Activated CD8-positive, alpha-beta memory T cell treated with anti-CD3 and anti-CD28 coated beads, Interleukin-2, amount 50 U/mL, for 4 hours (primary cell): ENCODE data around the gene SAP30L.
A peak's percentile ranks its signal among the peaks of the same experiment; 100 is the strongest.

Experiments
- DNase-seq: peaks from one replicate; pipeline ENCODE4 v3.0.0-alpha.2; 2020

SAP30L gene

DNA sequence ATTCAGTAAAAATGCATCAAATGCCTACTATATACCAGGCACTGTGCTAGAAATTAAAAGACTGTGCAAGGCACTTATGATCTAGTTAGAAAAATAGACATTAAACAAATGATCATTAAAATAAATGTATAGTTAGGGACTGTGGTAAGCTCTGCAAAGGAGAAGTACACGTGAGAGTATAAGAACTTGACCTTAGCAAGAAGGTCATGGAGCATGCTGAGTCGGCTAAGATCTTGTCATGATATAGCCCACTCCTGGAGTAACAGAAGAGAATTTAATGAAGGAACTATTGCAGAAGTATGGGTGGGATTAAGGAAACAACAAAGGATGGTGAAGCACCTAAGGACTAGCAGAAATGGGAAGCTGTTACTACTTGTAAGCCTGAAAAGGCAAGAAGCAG lies 23.5 kb upstream of the SAP30L start:
- DNase-seq, result no peak

DNA sequence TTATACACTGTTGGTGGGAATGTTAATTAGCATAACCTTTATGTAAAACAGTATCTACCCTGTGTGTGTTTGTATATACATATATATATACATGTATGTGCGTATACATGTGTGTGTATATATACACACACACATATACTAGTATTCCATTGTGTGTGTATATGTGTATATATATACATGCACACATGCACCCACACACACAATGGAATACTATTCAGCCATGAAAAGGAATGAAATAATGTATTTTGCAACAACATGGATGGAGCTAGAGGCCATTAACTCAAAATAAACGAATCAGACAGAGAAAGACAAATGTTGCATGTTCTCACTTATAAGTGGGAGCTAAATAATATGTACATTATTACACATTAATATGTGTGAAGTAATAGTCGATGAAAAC lies 17.6 kb upstream of the SAP30L start:
- no peak for DNase-seq

DNA sequence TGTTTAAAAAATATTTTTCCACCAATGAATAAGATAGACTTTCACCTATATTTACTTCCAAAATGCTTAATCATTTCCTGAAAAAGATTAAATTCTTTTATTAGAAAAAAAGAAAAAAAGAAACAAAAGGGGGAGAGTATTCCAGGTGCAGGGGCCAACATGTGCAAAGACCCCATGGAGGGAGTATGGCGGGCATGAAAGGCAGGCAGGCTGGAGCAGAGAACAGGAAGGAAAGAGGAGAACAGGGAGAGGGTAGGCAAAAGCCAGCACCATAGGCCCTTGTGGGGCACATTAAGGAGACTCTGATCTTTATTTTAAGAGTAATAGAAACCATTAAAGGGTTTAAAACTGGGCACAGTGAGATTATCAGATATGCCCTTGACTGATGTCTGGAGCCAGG lies 16.5 kb upstream of the SAP30L start:
- no peak for DNase-seq

DNA sequence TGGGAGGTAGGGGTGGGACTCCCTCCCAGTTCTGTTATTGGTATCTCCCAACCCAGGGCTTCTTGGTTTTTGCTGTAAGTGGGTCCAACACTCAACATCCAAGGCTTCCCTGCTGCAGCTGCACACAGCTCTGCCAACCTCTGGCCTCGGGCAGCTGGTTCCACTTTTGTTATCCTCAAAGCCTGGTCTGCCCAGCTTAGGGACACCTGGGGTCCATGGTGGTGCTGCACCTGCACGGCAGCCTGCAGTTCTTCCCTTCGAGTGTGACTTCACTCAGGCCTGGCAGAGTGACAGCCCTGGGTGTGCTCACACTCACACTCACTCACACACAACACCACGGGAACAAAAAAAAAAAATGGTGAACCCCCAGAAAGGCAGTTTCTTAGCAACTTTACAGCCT lies 15.3 kb upstream of the SAP30L start:
- no peak for DNase-seq

DNA sequence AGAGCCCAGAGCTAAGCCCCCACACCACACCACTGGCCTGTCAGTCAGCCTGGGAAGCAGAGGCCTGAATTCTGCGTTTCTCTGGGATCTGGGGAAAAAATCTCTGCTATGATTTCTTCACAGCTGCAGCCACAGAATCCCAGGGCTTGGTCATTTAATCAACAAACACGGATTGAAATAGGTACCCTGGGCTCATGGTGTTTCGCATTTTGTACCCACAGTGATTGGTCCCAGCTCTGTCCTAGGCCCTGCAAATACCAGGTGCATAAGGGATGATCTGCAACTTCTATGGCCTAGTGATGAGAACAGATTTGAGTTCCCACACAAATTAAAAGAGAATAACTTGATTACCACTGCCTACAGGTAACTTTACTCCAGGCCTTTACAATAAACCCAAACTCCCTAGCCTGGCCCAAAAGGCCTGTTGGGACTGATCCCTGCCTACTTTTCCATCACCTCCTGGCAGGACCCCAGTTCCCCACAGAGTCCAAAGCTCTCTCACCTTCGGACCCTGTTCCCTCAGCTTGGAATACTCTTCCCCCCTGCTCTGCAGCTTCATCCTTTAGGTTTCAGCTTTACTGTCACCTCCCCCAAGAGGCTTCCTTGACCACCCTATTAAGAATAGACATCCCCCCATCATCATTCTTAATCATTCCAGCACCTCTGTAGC lies 14.7 kb upstream of the SAP30L start:
- no peak for DNase-seq

DNA sequence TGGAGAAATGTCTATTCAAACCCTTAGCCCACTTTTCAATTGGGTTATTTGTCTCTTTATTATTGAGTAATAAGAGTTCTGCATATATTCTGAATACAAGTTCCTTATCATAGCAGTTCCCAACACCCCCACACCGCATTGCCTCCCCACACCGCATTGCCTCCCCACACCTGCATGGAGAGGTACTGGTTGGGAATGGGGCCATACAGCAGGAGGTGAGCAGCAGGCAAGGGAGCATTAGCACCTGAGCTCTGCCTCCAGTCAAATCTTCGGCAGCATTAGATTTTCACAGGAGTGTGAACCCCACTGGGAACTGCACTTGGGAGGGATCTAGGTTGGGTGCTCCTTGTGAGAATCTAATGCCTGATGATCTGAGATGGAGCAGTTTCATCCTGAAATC lies 10.6 kb upstream of the SAP30L start:
- no peak for DNase-seq

DNA sequence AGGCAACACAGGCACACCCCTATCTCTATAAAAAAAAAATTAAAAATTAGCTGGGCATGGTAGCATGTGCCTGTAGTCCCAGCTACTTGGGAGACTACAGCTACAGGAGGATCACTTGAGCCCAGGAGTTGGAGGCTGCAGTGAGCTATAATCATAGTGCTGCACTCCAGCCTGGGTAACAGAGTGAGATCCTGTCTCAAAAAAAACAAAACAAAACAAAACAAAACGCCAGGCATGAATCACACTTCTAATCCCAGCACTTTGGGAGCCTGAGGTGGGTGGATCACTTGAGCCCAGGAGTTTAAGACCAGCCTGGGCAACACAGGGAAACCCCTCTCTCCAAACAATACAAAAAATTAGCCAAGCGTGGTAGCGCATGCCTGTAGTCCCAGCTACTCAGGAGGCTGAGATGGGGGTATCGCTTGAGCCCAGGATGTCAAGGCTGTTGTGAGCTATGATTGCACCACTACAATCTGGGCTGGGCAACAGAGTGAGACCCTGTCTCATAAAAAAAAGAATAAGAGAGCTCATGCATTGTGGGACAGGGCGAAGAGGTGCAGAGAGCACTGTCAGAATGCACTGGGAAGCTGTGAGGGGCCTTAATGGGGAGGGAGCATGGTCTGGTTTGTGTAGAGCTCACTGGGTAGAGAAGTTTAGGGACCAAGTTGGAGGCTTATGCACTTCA lies 8.4 kb upstream of the SAP30L start:
- DNase-seq, result no peak

DNA sequence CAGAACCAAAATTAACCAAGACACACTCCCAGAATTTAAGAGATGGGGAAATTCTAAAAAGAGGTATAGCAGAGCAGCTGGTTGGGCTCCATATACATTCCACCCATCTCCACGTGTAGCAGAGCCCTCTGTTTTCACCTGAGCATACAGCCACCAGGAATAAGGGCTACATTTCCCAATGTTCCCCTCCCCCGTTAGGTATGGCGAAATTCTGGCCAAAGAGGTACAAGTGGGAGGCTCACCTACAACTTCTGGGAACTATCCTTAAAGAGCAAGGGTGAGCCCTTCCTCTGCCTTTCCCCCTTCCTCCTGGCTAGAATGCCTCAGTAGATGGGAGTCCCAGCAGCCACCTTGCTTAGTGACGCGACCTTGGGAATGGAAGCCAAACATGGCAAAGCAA lies 5.3 kb upstream of the SAP30L start:
- DNase-seq, result no peak

DNA sequence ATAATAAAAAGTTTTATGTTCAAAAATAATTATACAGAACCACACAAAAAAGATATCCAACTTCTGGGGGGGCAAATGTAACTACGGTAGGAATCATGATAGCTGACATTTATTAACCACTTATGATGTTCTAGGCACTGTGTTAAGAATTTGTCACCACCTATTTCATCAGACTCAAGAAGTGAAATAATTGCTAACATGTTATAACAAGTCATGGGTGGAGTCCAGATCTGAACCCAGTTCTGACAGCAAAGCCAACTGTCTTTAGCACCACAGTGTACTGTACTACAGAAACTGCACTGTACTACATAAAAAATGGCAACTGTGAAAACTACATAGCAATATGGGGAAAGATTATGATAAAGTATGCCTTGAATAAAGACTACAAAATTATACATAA lies 3.0 kb upstream of the SAP30L start:
- no peak for DNase-seq

DNA sequence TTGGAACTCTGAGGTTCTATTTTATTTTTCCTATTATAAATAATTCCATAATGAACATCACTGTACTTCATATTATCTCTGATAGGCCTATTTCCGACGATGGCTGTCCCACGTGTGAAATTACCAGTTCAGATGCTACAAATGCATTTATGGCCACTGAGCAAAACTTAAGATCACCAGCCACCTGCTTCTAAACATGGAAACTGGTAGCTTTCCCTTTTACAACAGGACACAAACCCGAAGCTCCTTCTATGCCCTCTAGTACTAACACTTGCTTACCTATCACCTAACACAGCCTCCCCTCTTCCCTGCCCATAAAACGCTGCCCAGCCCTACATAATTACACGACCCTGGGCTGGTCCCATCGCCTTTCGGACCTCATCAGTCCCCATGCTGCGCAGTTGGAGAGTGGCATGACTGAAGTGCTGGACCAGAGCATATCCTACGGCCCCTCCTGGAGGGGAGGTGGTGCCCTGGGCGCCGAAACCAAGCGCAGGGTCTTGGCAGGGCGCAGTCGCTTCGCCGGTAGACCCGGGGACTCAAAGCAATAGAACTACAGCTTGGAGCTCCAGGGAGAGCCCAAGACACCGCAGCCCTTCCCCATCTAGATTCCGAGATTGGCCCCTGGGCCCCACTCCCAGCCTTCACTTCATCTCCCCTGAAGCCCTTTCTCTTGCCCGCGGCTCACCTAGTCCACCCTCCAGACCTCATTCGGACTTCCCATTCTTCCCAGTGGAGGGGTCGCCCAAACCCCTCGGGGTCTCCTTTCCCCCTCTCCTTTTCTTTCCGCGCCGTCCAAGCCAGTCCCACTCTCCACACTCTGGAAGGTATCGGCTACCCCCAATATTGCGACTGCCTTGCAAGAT lies 1.0 kb upstream of the SAP30L start:
- DNase-seq, result peak; percentile 17

DNA sequence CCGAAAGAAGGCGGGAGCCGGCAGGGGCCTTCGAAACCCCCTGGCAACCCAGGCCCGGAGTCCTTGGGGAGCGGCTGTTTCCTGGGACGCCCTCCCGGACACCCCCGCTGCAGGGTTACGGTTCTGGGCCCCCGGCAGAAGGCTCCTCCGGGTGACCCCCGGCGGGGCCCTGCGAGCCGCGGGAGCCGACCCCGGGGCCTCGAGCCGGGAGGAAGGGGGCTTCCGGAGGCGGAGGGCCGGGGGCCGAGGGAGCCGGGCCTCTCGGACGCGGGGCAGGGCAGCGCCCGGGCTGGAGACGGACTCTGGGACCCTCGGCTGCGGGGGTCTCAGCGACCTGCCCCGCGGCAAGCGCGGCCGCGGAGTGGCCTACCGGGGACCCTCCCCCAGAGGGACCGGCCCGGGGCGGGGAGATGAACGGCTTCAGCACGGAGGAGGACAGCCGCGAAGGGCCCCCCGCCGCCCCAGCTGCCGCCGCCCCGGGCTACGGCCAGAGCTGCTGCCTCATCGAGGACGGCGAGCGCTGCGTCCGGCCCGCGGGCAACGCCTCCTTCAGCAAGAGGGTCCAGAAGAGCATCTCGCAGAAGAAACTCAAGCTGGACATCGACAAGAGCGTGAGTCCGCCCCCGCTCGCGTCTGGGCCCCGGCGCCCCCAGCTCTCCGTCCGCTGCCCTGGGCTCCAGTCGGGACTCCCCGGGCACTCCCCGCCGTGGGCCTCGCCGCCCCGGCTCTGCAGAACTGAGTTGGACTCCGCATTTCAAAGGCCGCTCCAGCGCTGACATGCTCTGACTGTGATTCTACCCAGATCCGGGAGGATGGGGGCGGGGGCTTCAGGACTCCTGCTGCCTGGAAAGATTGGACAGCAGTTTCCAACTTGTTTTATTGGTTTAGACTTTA lies 645 bp downstream of the SAP30L start:
- DNase-seq, result peak; percentile 40

DNA sequence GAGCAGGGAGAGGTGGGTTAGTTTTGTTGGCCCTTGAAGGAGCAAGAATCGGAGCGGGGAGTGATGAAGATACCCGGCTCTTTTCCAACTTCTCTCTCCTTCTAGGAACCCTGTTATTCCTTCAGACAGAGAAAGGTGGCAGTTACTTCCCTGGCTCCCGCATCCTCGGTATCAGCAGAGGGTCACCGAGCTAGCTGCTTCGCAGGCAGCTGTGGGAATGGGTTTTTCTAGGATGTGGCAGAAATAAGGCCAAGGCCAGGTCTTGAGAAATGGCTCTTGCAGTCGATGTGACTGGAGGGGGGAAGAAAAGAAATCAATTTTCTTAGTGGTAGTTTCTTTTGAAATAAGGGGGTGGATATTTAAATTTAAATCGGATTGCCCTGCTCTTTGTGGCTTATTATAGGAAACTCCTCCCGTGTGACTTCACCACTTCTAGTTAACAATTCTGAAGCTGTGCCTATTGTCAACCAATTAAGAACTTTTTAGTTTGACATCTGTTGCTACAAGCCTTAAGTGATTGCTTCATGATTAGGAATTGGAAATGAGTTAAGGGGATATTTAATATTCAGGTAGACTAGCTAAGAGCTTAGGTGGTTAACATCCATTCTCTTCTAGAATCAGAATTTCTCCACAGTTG lies 1.4 kb downstream of the SAP30L start:
- DNase-seq, result no peak

DNA sequence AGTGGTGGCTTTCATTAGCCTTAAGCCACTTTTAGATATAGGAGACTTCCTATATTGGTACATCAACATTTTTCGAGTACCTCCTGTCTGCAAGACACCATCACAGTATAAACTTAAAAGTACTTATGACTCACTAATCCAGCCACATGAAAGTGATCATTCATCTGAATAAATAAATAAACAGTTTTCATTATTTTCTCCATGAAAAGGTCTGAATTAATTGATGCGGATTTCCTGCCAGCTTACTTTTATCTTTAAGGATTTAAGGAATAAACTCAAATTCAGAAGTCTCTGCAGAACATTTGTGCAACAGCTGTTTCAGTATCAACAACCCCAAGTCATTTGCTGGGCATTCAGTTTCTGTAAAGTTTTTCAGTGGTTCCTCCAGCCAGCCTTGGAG lies 4.0 kb downstream of the SAP30L start:
- no peak for DNase-seq

DNA sequence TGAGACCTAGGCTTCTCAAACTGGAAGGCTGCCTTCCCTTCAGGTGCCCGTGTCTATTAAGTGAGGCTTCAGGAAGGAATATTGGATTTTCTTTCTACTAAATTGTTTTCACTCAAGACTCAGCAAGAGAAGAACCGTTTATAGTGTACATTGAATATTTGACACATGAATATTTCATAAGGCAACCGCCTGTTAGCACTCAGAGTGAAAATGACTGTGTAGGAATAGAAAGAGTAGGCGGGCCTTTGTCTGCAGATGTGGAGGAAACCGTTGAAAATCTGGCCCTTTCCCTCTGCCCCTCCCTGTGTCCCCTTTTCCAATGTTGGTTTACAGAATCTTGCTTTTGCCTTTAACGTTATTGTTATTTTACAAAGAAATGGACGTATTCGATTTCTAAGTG lies 6.2 kb downstream of the SAP30L start:
- DNase-seq, result no peak

DNA sequence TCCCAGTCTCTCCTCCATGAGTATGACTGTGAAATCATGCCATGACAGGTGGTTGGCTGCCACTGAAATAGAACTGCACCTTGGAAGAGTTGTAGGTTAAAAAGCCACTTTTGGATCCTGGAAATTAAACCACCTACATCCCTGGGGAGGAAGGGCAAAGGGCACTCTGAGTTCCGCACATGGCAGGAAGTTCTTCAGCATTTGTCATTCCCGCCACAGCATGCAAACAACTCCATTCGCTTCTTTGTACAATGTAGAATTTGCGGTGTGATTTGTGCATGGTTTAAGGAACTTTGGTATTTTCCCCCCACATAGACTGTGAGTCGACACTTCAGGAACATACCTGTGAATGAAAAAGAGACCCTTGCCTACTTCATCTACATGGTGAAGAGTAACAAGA lies 9.8 kb downstream of the SAP30L start:
- DNase-seq, result no peak

DNA sequence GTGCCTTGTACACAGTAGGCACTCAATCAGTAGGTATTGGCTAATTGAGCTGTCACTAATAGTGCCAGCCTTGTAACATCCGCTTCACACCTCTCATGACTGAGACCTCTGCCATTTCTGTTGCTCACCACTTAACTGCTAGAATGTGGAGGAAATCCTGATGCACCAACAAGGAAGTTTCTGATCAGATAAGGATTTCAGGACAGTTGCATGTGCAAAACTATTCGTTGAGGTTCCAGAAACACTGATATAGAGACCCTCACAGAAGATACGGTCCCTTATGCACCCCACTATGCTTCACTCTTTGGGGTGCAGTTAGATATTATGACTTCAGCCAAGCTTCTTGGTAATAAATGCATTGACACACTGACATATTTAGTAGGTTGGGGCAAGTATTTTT lies 10.7 kb downstream of the SAP30L start:
- DNase-seq, result no peak

DNA sequence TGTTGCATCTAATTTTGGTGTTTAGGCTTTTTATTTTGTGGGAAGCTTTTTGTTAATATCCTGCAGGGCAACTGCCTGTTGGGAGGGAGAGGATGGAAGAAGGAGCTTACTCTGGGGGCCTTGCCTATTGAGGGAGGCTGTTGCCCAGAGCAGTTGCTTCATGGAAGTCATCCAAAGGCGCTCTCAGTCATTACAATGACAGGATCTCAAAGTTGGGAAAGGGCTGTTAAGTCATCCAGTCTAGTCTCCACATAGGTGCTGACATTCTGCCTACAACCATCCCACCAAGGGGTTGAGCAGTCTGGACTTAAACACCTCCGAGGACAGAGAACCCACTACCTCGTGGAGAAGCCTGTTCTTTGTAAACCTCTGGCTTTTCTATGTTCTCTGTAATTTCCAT lies 13.2 kb downstream of the SAP30L start:
- no peak for DNase-seq

DNA sequence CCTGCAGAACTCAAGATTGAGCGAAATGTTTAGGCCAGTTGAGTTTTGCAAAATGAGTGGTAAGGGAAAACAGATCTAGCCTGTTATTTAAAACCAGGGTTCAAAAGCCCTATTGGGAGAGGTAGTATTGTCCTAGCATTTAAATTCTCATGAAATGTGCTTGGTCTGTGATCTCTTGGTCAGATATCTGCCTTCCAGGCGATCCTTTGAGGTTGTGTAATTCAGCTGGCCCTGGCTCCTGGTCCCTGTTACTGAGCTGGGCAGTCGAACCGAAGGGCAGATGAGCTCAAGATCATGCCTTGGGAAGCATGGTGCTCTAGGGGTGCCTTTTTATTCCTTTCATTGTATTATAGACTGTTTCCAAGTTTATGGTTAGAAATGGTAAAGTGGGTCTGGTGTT lies 14.4 kb downstream of the SAP30L start:
- no peak for DNase-seq

DNA sequence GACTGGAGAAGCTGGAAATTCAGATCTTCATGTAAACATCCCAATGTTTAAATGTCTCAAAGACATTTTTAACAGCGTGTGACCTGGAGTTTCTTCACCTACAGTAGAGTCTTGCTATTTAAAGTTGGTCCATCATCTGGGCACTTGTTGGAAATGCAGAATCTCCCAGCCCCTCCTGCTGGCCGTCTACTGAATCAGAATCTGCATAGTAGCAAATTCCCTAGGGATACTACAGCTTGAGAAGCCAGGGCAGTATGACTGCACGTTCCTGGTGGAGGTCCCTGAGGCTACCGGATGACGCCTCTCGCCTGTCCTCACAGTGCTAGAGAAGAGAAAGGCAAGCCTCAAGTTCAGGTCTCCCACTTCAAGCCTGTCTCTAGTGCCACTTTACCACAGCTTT lies 15.7 kb downstream of the SAP30L start:
- no peak for DNase-seq

DNA sequence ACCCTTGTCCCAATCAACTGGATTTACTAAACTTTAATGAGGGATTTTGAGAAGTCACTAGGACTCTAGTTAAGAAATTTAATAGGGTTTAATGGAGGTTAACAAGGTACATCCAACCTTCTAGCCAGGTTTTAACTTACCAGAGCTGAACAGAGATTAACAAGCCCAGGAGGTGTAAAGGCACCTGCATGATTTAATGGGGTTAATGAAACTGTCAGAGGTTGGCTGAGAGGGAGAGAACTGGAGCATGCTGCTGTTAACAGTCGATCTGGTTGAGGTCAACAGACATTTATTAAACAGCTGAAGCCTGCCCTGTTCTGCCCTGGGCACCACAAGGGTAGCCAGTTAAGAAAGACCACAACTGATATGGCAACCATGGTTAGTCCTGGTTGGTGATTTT lies 18.6 kb downstream of the SAP30L start:
- no peak for DNase-seq

DNA sequence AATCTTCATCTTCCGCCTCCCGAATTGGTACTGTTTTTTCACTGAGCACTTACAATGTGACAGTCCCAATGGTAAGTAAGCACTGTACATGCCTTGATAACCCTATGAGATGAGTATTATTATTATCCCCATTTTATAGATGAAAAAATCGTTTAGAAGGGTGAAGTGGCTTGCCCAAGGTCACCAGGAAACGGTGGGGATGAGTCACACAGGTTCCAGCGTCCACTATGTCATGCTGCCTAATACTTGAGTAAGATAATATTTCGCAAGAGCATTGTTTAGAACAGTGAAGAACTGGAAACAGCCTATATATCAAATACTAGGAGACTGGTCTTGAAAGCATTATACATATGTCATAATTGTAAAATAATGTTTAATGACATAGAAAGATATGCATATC lies 19.4 kb downstream of the SAP30L start:
- DNase-seq, result no peak

DNA sequence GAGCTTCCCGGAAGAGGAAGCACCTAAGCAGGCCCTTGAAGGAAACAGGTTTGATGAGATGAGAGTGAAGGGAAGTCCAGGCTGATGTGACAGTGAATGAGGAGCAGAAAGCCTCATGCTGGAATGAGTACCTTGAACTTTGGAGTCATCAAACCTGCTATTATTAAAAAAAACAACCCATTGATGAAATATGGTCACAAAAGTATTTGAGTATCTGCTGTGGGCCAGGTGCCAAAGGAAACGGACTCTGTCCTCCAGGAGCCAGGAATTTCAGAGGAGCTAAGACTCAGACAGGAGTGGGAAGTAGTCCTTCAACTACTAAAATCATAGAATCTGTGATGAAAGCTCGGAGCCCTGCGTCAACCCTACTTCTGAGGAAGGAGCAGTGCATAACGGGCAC lies 20.4 kb downstream of the SAP30L start:
- DNase-seq, result no peak

DNA sequence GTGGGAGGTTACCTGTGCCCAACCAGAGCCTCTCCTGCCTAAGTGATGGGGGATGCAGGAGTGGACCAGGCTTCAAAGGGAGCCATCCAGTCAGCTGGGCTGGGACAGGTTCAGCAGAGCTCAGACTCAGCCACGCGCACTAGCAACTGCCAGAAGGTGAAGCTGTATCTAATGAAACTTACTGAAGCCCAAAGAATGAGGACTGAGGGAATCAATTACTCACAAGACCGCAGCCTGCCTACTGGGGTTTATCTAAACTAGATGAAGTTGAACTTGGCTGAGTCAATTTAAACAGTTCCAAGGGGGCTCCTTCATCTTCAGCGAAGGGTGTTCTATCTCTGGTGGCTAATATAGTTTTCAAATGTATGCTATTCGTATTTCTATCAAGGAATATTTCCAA lies 20.9 kb downstream of the SAP30L start:
- DNase-seq, result no peak
